OCI-LY1 (cell line): Measurements from ENCODE around the gene MCOLN1.

Source experiments
- H2AFZ ChIP-seq: fragments of 200-600 bp; sonication (generic), shearing (Covaris generic); 2 replicates; pipeline ENCODE4 v1.6.0; 2014; ENCODE audit warnings: antibody characterized with exemption, mild to moderate bottlenecking, low read length
- H3F3A ChIP-seq: fragments of 200-600 bp; sonication (generic), shearing (Covaris generic); 2 replicates; pipeline ENCODE4 v1.6.0; 2014; ENCODE audit warnings: mild to moderate bottlenecking, antibody characterized with exemption, low read length, moderate library complexity; ENCODE audit not compliant: insufficient read depth
- H3K27ac ChIP-seq: fragments of 200-600 bp; sonication (generic); 2 replicates; pipeline ENCODE4 v1.5.1; 2014; ENCODE audit warnings: low read length, mixed run types, mild to moderate bottlenecking, low read depth; ENCODE audit not compliant: poor library complexity, severe bottlenecking
- H3K27me3 ChIP-seq: fragments of 200-600 bp; sonication (generic); 2 replicates; pipeline ENCODE4 v1.6.0; 2014; ENCODE audit warnings: antibody characterized with exemption, mild to moderate bottlenecking, low read length, moderate library complexity; ENCODE audit not compliant: insufficient read depth
- H3K36me3 ChIP-seq: fragments of 200-600 bp; sonication (generic); 2 replicates; pipeline ENCODE4 v1.6.1; 2014; ENCODE audit warnings: mild to moderate bottlenecking, antibody characterized with exemption, low read length, moderate library complexity, mixed read lengths; ENCODE audit not compliant: insufficient read depth
- H3K4me1 ChIP-seq: fragments of 200-600 bp; sonication (generic); 2 replicates; pipeline ENCODE4 v1.5.1; 2014; ENCODE audit warnings: mild to moderate bottlenecking, low read length, moderate library complexity; ENCODE audit not compliant: insufficient read depth, severe bottlenecking
- H3K4me2 ChIP-seq: fragments of 200-600 bp; sonication (generic), shearing (Covaris generic); 2 replicates; pipeline ENCODE4 v1.6.1; 2014; ENCODE audit warnings: low read length
- H3K4me3 ChIP-seq: fragments of 200-600 bp; sonication (generic); 2 replicates; pipeline ENCODE4 v1.5.1; 2014; ENCODE audit warnings: low read length, low read depth, mild to moderate bottlenecking, mixed read lengths; ENCODE audit not compliant: poor library complexity, severe bottlenecking
- H3K79me2 ChIP-seq: fragments of 200-600 bp; shearing (Covaris generic); 2 replicates; pipeline ENCODE4 v1.6.1; 2016; ENCODE audit warnings: mixed run types, low read length, mixed read lengths; ENCODE audit not compliant: insufficient read depth
- H3K9ac ChIP-seq: fragments of 200-600 bp; sonication (generic), shearing (Covaris generic); 2 replicates; pipeline ENCODE4 v1.6.1; 2014; ENCODE audit warnings: mild to moderate bottlenecking, low read length, mixed read lengths
- H3K9me2 ChIP-seq: fragments of 200-600 bp; sonication (generic), shearing (Covaris generic); 2 replicates; pipeline ENCODE4 v1.6.1; 2014; ENCODE audit warnings: low read depth, mild to moderate bottlenecking, low read length, mixed read lengths
- H3K9me3 ChIP-seq: fragments of 200-600 bp; shearing (Covaris generic); 2 replicates; pipeline ENCODE4 v1.6.1; 2014; ENCODE audit warnings: low read length, mixed read lengths
- H4K20me1 ChIP-seq: fragments of 200-600 bp; sonication (generic), shearing (Covaris generic); 2 replicates; pipeline ENCODE4 v1.6.0; 2016; ENCODE audit warnings: mild to moderate bottlenecking, low read length; ENCODE audit not compliant: insufficient read depth
- CTCF ChIP-seq: fragments of 200-600 bp; sonication (generic), shearing (Covaris generic); IDR thresholded peaks from 2 replicates; pipeline ENCODE4 v1.5.1; 2017; ENCODE audit warnings: mild to moderate bottlenecking, antibody characterized with exemption, low read length, moderate library complexity, mixed read lengths
- EZH2 ChIP-seq: fragments of 200-600 bp; sonication (generic), shearing (Covaris generic); IDR thresholded peaks from 2 replicates; pipeline ENCODE4 v1.8.0; 2017; ENCODE audit warnings: borderline replicate concordance, mixed run types, mild to moderate bottlenecking, antibody characterized with exemption, low read length, moderate library complexity, mixed read lengths

The MCOLN1 gene

DNA sequence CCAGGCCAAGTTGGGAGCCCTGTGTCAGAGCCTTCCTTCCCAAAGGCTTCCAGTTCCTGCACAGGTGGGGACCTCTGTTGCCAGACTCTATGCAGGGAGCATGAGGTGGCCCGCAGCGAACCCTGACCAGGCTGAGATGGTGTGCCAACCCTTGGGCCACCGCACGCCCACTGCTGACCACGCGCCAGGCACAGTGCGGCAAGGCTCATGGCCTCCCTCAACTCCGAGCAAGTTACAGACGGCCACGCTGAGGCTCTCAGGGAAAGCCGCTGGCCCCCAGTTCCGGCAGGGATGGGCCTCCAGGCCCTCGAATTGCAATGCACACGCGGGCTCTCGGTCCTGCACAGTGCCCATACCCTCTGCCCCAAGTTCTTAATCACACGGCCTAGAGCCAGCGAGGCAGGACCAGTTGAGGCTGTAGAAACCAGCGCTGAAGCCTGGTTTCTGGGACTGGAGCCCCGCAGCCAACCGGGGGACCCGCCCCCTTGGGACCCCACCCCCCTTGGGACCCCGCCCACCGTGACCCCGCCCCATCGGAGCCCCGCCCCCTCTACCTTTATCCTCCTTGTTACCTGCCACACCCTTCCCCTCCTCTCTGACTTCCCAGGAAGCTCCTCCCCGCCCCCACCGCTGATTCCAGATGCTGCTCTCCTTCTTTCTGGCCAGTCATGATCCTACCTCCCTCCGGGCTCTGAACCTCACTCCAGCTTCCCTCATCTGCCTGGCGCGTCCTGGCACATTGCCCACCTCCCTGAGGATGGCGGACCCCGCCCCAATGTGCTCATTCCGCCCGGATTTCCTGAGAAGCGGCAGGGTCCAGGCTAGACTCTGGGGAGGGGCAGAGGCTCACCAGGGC lies 39.6 kb upstream of the MCOLN1 start:
- no peaks in the 10 kb centered on the region for H3F3A ChIP-seq
- H3K27me3 ChIP-seq = peaks cover 7% of the 10 kb centered on the region; the same call in 1 of the 2 replicates
- H3K36me3 ChIP-seq = no peaks in the 10 kb centered on the region
- no peak overlapping the region for H3K27ac ChIP-seq
- no peaks in the 10 kb centered on the region for H4K20me1 ChIP-seq
- no peak overlapping the region for H3K4me2 ChIP-seq
- no peaks in the 10 kb centered on the region for H3K9me2 ChIP-seq
- H3K79me2 ChIP-seq = no peaks in the 10 kb centered on the region
- no peaks in the 10 kb centered on the region for H3K9me3 ChIP-seq
- H3K9ac ChIP-seq = no peak overlapping the region
- H3K4me3 ChIP-seq = no peak overlapping the region
- H3K4me1 ChIP-seq = no peaks in the 10 kb centered on the region
- H2AFZ ChIP-seq = no peak overlapping the region
- TF ChIP-seq CTCF (no peak), EZH2 (no peak)

GRCh38 chr19:7483720-7484201 lies 38.7 kb upstream of the MCOLN1 start:
- H3K9ac ChIP-seq = no peak overlapping the region
- no peaks in the 10 kb centered on the region for H3K79me2 ChIP-seq
- H3K27me3 ChIP-seq = peaks cover 3% of the 10 kb centered on the region; the same call in 1 of the 2 replicates
- no peak overlapping the region for H3K4me2 ChIP-seq
- H2AFZ ChIP-seq = no peak overlapping the region
- H3K9me2 ChIP-seq = no peaks in the 10 kb centered on the region
- no peaks in the 10 kb centered on the region for H4K20me1 ChIP-seq
- no peaks in the 10 kb centered on the region for H3K36me3 ChIP-seq
- H3F3A ChIP-seq = no peaks in the 10 kb centered on the region
- H3K9me3 ChIP-seq = no peaks in the 10 kb centered on the region
- H3K4me3 ChIP-seq = no peak overlapping the region
- H3K27ac ChIP-seq = no peak overlapping the region
- TF ChIP-seq CTCF (no peak), EZH2 (no peak)
- H3K4me1 ChIP-seq = peaks cover under 1% of the 10 kb centered on the region

GRCh38 chr19:7486923-7487322 lies 35.5 kb upstream of the MCOLN1 start:
- Histone ChIP-seq H2AFZ (no peak overlapping the region), H3K27me3 (no peaks in the 10 kb centered on the region; the same call in 1 of the 2 replicates), H3K4me1 (peaks cover 11% of the 10 kb centered on the region), H3K27ac (no peak overlapping the region), H3K36me3 (no peaks in the 10 kb centered on the region), H4K20me1 (no peaks in the 10 kb centered on the region), H3K4me3 (no peak overlapping the region), H3K9me2 (no peaks in the 10 kb centered on the region), H3K79me2 (no peaks in the 10 kb centered on the region), H3K9ac (no peak overlapping the region), H3F3A (no peaks in the 10 kb centered on the region), H3K4me2 (no peak overlapping the region), H3K9me3 (no peaks in the 10 kb centered on the region)
- TF ChIP-seq EZH2 = no peak
- TF ChIP-seq CTCF = no peak
